GM19035 (cell line): ENCODE measurements around the gene AGBL1.

Experiments
- ATAC-seq: cut with Tn5 transposase; IDR thresholded peaks from one replicate; pipeline ENCODE4 v1.9.1; 2021; ENCODE audit not compliant: unreplicated experiment

AGBL1 gene

GRCh38 chr15:86235667-86236066 lies 156.0 kb downstream of the AGBL1 start:
- no peak for ATAC-seq

- no peak for ATAC-seq
Measured at GRCh38 chr15:86236356-86237110, 156.9 kb downstream of the AGBL1 start.

- no peak for ATAC-seq
Measured at GRCh38 chr15:86237111-86237500, 157.4 kb downstream of the AGBL1 start.

GRCh38 chr15:86247249-86247955 lies 167.7 kb downstream of the AGBL1 start:
- no peak for ATAC-seq

GRCh38 chr15:86255247-86255646 lies 175.6 kb downstream of the AGBL1 start:
- no peak for ATAC-seq

GRCh38 chr15:86256628-86257027 lies 177.0 kb downstream of the AGBL1 start:
- no peak for ATAC-seq

- no peak for ATAC-seq
Measured at GRCh38 chr15:86259589-86259988, 179.9 kb downstream of the AGBL1 start.

- ATAC-seq, result no peak
Measured at GRCh38 chr15:86263230-86263629, 183.6 kb downstream of the AGBL1 start.

- no peak for ATAC-seq
Measured at GRCh38 chr15:86266896-86267484, 187.3 kb downstream of the AGBL1 start.

- no peak for ATAC-seq
Measured at GRCh38 chr15:86267892-86268291, 188.2 kb downstream of the AGBL1 start.

- ATAC-seq, result no peak
Measured at GRCh38 chr15:86268558-86268957, 188.9 kb downstream of the AGBL1 start.

- no peak for ATAC-seq
Measured at GRCh38 chr15:86273309-86273708, 193.6 kb downstream of the AGBL1 start.

- ATAC-seq, result no peak
Measured at GRCh38 chr15:86275361-86275760, 195.7 kb downstream of the AGBL1 start.

GRCh38 chr15:86278586-86278985 lies 198.9 kb downstream of the AGBL1 start:
- ATAC-seq, result no peak

- ATAC-seq, result no peak
Measured at GRCh38 chr15:86284635-86285034, 205.0 kb downstream of the AGBL1 start.

- no peak for ATAC-seq
Measured at GRCh38 chr15:86295511-86295910, 215.8 kb downstream of the AGBL1 start.

- ATAC-seq, result no peak
Measured at GRCh38 chr15:86296769-86297168, 217.1 kb downstream of the AGBL1 start.

- ATAC-seq, result no peak
Measured at GRCh38 chr15:86300390-86301125, 220.9 kb downstream of the AGBL1 start.

- no peak for ATAC-seq
Measured at GRCh38 chr15:86311568-86312280, 232.1 kb downstream of the AGBL1 start.

- no peak for ATAC-seq
Measured at GRCh38 chr15:86312486-86312885, 232.8 kb downstream of the AGBL1 start.

GRCh38 chr15:86316216-86316615 lies 236.5 kb downstream of the AGBL1 start:
- no peak for ATAC-seq
